BE2C (cell line): ENCODE results near the gene SBNO1.

Experiments
- DNase-seq: peaks from one replicate; pipeline ENCODE4 v3.0.0-alpha.2; 2020
- H3K27me3 ChIP-seq: fragments of 250-450 bp; sonication (Bioruptor Pico); 2 replicates; pipeline ENCODE4 v1.5.1; 2020; ENCODE audit warnings: mild to moderate bottlenecking
- H3K36me3 ChIP-seq: fragments of 250-450 bp; sonication (Bioruptor Pico); 2 replicates; pipeline ENCODE4 v1.5.1; 2020; ENCODE audit warnings: mild to moderate bottlenecking
- H3K4me1 ChIP-seq: fragments of 250-450 bp; sonication (Bioruptor Pico); 2 replicates; pipeline ENCODE4 v1.5.1; 2020
- H3K4me3 ChIP-seq: 2 replicates; pipeline ENCODE4 v1.5.1; 2011; ENCODE audit warnings: low read depth, low read length
- H3K9me3 ChIP-seq: fragments of 250-450 bp; sonication (Bioruptor Pico); 2 replicates; pipeline ENCODE4 v1.5.1; 2020
- TF ChIP-seq, protein P1 (sequence below): IDR thresholded peaks from 2 replicates; pipeline ENCODE4 v1.5.1; 2012; ENCODE audit warnings: mild to moderate bottlenecking, low read depth, low read length

The SBNO1 gene

DNA sequence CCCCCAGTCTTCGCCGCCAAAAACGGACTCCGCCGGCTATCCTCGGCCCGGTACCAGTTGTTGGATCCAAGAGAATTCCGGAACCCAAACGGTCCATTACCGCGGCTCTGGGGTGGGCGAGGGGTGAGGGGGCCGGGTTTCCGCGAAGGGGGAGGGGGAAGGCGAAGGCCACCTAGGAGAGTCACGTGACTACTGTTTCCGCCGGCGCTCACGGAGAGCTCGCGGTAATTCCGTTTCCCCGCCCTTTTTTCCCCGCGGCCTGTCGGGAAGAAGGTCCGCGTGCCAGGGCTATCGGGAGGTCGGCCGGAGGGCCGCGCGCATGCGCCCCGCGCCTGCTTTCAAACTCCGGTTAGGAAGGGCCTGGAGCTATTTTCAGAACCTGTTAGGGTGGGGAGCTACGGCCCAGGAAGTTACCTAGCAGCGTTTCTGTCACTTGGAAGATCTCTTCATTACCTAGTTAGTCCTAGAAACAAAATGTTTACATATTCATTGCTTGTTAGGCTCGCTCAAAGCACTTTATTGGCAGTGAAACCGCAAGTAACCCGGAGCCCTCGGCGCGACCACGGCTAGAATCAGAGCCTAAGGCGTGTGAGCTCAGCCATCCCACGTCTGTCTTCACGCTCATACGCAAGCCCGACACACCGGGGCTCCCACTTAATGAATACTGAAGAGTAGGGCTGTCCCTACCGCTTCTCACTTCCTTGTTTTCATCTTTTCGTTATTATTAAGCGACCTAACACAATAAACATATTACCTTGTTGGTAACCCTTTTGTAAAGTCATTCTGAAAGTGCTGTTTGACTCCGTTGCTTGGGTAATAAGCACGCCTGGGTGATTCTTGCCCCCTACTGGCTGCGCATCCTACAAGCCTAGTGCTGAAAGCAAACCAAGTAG lies 624 bp upstream of the SBNO1 start:
- peak; percentile 99 for DNase-seq
- H3K27me3 ChIP-seq: no peaks in the 10 kb centered on the region
- H3K4me1 ChIP-seq: no peaks in the 10 kb centered on the region
- peaks cover 6% of the 10 kb centered on the region; the same call in 1 of the 2 replicates for H3K36me3 ChIP-seq
- H3K9me3 ChIP-seq: no peaks in the 10 kb centered on the region
- peak overlapping the region; percentile 79 for H3K4me3 ChIP-seq
- TF ChIP-seq, protein P1, sequence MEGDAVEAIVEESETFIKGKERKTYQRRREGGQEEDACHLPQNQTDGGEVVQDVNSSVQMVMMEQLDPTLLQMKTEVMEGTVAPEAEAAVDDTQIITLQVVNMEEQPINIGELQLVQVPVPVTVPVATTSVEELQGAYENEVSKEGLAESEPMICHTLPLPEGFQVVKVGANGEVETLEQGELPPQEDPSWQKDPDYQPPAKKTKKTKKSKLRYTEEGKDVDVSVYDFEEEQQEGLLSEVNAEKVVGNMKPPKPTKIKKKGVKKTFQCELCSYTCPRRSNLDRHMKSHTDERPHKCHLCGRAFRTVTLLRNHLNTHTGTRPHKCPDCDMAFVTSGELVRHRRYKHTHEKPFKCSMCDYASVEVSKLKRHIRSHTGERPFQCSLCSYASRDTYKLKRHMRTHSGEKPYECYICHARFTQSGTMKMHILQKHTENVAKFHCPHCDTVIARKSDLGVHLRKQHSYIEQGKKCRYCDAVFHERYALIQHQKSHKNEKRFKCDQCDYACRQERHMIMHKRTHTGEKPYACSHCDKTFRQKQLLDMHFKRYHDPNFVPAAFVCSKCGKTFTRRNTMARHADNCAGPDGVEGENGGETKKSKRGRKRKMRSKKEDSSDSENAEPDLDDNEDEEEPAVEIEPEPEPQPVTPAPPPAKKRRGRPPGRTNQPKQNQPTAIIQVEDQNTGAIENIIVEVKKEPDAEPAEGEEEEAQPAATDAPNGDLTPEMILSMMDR: peak; percentile 94

DNA sequence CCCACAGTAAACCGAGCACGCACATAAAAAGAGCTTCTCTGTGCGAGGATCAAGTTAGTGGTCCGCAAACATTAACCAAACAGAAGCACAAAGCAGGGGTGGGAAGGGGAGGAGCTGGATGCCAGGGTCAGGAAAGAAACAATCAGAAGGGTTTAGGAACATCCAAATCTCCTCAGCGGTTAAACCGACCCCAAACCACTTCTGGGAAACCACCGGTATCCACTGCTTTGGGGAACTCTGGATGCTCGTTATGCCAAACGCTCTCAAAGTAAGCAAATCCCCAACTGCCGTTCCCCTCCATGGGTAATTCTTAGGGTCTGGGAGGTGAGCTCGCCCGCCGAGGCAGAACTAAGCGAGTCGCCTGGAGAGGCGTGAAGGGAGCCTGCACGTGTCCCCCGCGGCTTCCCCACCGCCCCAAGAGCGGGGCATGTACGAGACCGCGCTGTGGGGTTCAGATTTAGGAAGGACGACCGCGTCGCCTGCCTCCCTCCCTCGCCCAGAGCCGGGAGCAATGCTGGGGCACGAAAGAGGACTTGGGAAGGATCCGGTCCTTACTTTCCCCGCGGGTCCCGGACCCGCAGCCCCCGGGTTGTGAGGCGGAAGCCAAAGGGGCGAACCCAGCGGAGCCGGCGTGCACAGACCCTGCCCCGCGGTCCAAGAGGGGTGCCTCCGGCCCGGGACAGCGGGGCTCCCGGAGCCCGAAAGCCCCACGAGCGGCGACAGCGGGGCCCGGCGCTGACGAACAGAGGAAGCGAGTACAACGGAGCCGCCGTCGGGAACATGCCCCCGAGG lies 711 bp downstream of the SBNO1 start:
- peaks cover 6% of the 10 kb centered on the region; the same call in 1 of the 2 replicates for H3K36me3 ChIP-seq
- H3K4me3 ChIP-seq: peak overlapping the region; percentile 79
- TF ChIP-seq, protein P1: no peak
- no peaks in the 10 kb centered on the region for H3K4me1 ChIP-seq
- H3K27me3 ChIP-seq: no peaks in the 10 kb centered on the region
- DNase-seq: peak; percentile 21
- no peaks in the 10 kb centered on the region for H3K9me3 ChIP-seq

GRCh38 chr12:123363390-123363739 lies 1.3 kb downstream of the SBNO1 start:
- Histone ChIP-seq H3K9me3 (no peaks in the 10 kb centered on the region), H3K27me3 (no peaks in the 10 kb centered on the region), H3K36me3 (peaks cover 6% of the 10 kb centered on the region; the same call in 1 of the 2 replicates), H3K4me3 (peak overlapping the region; percentile 79), H3K4me1 (no peaks in the 10 kb centered on the region)
- TF ChIP-seq, protein P1: no peak
- DNase-seq: no peak

DNA sequence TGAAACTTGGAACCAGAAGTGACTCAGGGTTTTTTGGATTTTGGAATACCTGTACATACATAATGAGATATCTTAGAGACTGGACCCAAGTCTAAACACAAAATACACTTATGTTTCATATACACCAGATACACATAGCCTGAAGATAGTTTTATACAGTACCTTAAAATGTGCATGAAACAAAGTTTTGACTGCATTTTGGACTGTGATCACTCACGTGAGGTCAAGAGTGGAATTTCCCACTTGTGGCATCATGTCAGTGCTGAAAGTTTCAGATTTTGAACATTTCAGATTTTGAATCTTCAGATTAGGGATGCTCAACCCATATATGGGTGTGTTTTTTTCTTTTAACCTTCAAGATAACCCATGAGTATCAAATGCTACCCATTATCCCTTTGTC lies 6.6 kb downstream of the SBNO1 start:
- TF ChIP-seq, protein P1: no peak
- no peak overlapping the region for H3K4me3 ChIP-seq
- H3K4me1 ChIP-seq: no peaks in the 10 kb centered on the region
- H3K27me3 ChIP-seq: no peaks in the 10 kb centered on the region
- H3K9me3 ChIP-seq: no peaks in the 10 kb centered on the region
- no peak for DNase-seq
- peaks cover 14% of the 10 kb centered on the region for H3K36me3 ChIP-seq

- no peaks in the 10 kb centered on the region for H3K27me3 ChIP-seq
- H3K4me1 ChIP-seq: no peaks in the 10 kb centered on the region
- peaks cover 14% of the 10 kb centered on the region for H3K36me3 ChIP-seq
- TF ChIP-seq, protein P1: no peak
- H3K9me3 ChIP-seq: no peaks in the 10 kb centered on the region
- no peak overlapping the region for H3K4me3 ChIP-seq
- no peak for DNase-seq
These were observed 8.4 kb downstream of the SBNO1 start for GRCh38 chr12:123356159-123356670.
